Measurements from ENCODE around the gene DDX39B.

- TF ChIP-seq POLR2A (IDR thresholded peaks at IDR 0.05): no peak
- no peak for TF ChIP-seq CTCF (IDR thresholded peaks at IDR 0.05)
These were observed 38.0 kb upstream of the DDX39B start for GRCh38 chr6:31579546-31580437.
